Measurements from ENCODE around the gene DUSP9. TPM values are rescaled to one million over a fixed set of nuclear protein-coding genes. Genes with fewer than 3 reads are reported as not detected.

Gene DUSP9
- polyA plus RNA-seq, 1 donor (not counting 4 experiments of a cell fraction or from before 2014, with no cell fraction given) = 0.47 TPM

GRCh38 chrX:153668423-153669173 lies 21.6 kb downstream of the DUSP9 start:
- no peak overlapping the region for H2AFZ ChIP-seq (ENCODE audit: control insufficient read depth, low read length)
- no peak overlapping the region for H3K27ac ChIP-seq (ENCODE audit: control insufficient read depth, insufficient read depth, low read length)
- dilution Hi-C loops (cut with MboI; ENCODE audit: extremely low pct_ligation_motif_present, low sequenced_read_pairs) = no loop called here
- TF ChIP-seq, protein P1, sequence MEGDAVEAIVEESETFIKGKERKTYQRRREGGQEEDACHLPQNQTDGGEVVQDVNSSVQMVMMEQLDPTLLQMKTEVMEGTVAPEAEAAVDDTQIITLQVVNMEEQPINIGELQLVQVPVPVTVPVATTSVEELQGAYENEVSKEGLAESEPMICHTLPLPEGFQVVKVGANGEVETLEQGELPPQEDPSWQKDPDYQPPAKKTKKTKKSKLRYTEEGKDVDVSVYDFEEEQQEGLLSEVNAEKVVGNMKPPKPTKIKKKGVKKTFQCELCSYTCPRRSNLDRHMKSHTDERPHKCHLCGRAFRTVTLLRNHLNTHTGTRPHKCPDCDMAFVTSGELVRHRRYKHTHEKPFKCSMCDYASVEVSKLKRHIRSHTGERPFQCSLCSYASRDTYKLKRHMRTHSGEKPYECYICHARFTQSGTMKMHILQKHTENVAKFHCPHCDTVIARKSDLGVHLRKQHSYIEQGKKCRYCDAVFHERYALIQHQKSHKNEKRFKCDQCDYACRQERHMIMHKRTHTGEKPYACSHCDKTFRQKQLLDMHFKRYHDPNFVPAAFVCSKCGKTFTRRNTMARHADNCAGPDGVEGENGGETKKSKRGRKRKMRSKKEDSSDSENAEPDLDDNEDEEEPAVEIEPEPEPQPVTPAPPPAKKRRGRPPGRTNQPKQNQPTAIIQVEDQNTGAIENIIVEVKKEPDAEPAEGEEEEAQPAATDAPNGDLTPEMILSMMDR (optimal IDR thresholded peaks at IDR 0.05 in 1 of 3, IDR thresholded peaks at IDR 0.05 in 1 of 3, conservative IDR thresholded peaks at IDR 0.05 in 1 of 3; ENCODE audit: extremely low read depth in 1 of 3, insufficient read depth in 2 of 3, low read length in 3 of 3) = no peak
- TF ChIP-seq EZH2 (IDR thresholded peaks at IDR 0.05; ENCODE audit: low read length) = no peak
- DNase-seq (ENCODE audit: low read depth, low spot score) = no peak
- H3K4me3 ChIP-seq (ENCODE audit: control insufficient read depth in 2 of 3, extremely low read depth in 1 of 3, insufficient read depth in 2 of 3, low read depth in 1 of 3, low read length in 3 of 3) = no peak overlapping the region
- H3K9ac ChIP-seq (ENCODE audit: control insufficient read depth, extremely low read depth, insufficient read depth, low read length) = no peak overlapping the region
- no peaks in the 10 kb centered on the region for H3K36me3 ChIP-seq (ENCODE audit: control insufficient read depth in 2 of 2, extremely low read depth in 1 of 2, insufficient read depth in 2 of 2, low read length in 2 of 2)
- no peaks in the 10 kb centered on the region for H3K27me3 ChIP-seq (ENCODE audit: control insufficient read depth, extremely low read depth, insufficient read depth, low read length)
- no peak overlapping the region for H3K4me2 ChIP-seq (ENCODE audit: control insufficient read depth, extremely low read depth, insufficient read depth, low read depth, low read length)
- no peaks in the 10 kb centered on the region for H3K4me1 ChIP-seq (ENCODE audit: control insufficient read depth, extremely low read depth, insufficient read depth, low read length)
- FAIRE-seq = no peak
- no peaks in the 10 kb centered on the region for H4K20me1 ChIP-seq (ENCODE audit: control insufficient read depth, extremely low read depth, insufficient read depth, low read length)
- H3K9me3 ChIP-seq (ENCODE audit: control insufficient read depth, low read depth, low read length) = no peaks in the 10 kb centered on the region
- no peaks in the 10 kb centered on the region for H3K79me2 ChIP-seq (ENCODE audit: control insufficient read depth, insufficient read depth, low read length)
- no peaks in the 10 kb centered on the region for H3K9me1 ChIP-seq (ENCODE audit: control insufficient read depth, extremely low read depth, insufficient read depth, low read length)

- no peak overlapping the region for H3K27ac ChIP-seq (ENCODE audit: control insufficient read depth, insufficient read depth, low read length)
- no peaks in the 10 kb centered on the region for H3K36me3 ChIP-seq (ENCODE audit: control insufficient read depth in 2 of 2, extremely low read depth in 1 of 2, insufficient read depth in 2 of 2, low read length in 2 of 2)
- H3K27me3 ChIP-seq (ENCODE audit: control insufficient read depth, extremely low read depth, insufficient read depth, low read length) = no peaks in the 10 kb centered on the region
- H3K9me1 ChIP-seq (ENCODE audit: control insufficient read depth, extremely low read depth, insufficient read depth, low read length) = no peaks in the 10 kb centered on the region
- H3K4me3 ChIP-seq (ENCODE audit: control insufficient read depth in 2 of 3, extremely low read depth in 1 of 3, insufficient read depth in 2 of 3, low read depth in 1 of 3, low read length in 3 of 3) = no peak overlapping the region
- TF ChIP-seq EZH2 (IDR thresholded peaks at IDR 0.05; ENCODE audit: low read length) = no peak
- TF ChIP-seq, protein P1 (optimal IDR thresholded peaks at IDR 0.05 in 1 of 3, IDR thresholded peaks at IDR 0.05 in 1 of 3, conservative IDR thresholded peaks at IDR 0.05 in 1 of 3; ENCODE audit: extremely low read depth in 1 of 3, insufficient read depth in 2 of 3, low read length in 3 of 3) = peak in 2 of 3 experiments; percentile 53 to 84
- H4K20me1 ChIP-seq (ENCODE audit: control insufficient read depth, extremely low read depth, insufficient read depth, low read length) = no peaks in the 10 kb centered on the region
- no peak overlapping the region for H3K9ac ChIP-seq (ENCODE audit: control insufficient read depth, extremely low read depth, insufficient read depth, low read length)
- H3K79me2 ChIP-seq (ENCODE audit: control insufficient read depth, insufficient read depth, low read length) = no peaks in the 10 kb centered on the region
- no peak overlapping the region for H3K4me2 ChIP-seq (ENCODE audit: control insufficient read depth, extremely low read depth, insufficient read depth, low read depth, low read length)
- DNase-seq (ENCODE audit: low read depth, low spot score) (no peak), FAIRE-seq (no peak)
- H3K4me1 ChIP-seq (ENCODE audit: control insufficient read depth, extremely low read depth, insufficient read depth, low read length) = no peaks in the 10 kb centered on the region
- no peaks in the 10 kb centered on the region for H3K9me3 ChIP-seq (ENCODE audit: control insufficient read depth, low read depth, low read length)
- H2AFZ ChIP-seq (ENCODE audit: control insufficient read depth, low read length) = no peak overlapping the region
- dilution Hi-C loops (cut with MboI; ENCODE audit: extremely low pct_ligation_motif_present, low sequenced_read_pairs) = no loop called here
Observed at GRCh38 chrX:153669174-153669890, 22.3 kb downstream of the DUSP9 start.

Data from keratinocyte (primary cell).